Measurements from ENCODE around the gene KCNAB1.

GRCh38 chr3:156133076-156133475 is 12.7 kb downstream of the KCNAB1 start:
- TF ChIP-seq, protein P1, sequence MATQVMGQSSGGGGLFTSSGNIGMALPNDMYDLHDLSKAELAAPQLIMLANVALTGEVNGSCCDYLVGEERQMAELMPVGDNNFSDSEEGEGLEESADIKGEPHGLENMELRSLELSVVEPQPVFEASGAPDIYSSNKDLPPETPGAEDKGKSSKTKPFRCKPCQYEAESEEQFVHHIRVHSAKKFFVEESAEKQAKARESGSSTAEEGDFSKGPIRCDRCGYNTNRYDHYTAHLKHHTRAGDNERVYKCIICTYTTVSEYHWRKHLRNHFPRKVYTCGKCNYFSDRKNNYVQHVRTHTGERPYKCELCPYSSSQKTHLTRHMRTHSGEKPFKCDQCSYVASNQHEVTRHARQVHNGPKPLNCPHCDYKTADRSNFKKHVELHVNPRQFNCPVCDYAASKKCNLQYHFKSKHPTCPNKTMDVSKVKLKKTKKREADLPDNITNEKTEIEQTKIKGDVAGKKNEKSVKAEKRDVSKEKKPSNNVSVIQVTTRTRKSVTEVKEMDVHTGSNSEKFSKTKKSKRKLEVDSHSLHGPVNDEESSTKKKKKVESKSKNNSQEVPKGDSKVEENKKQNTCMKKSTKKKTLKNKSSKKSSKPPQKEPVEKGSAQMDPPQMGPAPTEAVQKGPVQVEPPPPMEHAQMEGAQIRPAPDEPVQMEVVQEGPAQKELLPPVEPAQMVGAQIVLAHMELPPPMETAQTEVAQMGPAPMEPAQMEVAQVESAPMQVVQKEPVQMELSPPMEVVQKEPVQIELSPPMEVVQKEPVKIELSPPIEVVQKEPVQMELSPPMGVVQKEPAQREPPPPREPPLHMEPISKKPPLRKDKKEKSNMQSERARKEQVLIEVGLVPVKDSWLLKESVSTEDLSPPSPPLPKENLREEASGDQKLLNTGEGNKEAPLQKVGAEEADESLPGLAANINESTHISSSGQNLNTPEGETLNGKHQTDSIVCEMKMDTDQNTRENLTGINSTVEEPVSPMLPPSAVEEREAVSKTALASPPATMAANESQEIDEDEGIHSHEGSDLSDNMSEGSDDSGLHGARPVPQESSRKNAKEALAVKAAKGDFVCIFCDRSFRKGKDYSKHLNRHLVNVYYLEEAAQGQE (IDR thresholded peaks at IDR 0.05; ENCODE audit: insufficient read depth in 1 of 2, low read depth in 2 of 2, low read length in 2 of 2) = no peak
- TF ChIP-seq POLR2AphosphoS5 (IDR thresholded peaks at IDR 0.05; ENCODE audit: low read depth, low read length) = no peak

Measured in PFSK-1 (cell line).